ENCODE measurements around the gene GALR3.

Gene GALR3

DNA sequence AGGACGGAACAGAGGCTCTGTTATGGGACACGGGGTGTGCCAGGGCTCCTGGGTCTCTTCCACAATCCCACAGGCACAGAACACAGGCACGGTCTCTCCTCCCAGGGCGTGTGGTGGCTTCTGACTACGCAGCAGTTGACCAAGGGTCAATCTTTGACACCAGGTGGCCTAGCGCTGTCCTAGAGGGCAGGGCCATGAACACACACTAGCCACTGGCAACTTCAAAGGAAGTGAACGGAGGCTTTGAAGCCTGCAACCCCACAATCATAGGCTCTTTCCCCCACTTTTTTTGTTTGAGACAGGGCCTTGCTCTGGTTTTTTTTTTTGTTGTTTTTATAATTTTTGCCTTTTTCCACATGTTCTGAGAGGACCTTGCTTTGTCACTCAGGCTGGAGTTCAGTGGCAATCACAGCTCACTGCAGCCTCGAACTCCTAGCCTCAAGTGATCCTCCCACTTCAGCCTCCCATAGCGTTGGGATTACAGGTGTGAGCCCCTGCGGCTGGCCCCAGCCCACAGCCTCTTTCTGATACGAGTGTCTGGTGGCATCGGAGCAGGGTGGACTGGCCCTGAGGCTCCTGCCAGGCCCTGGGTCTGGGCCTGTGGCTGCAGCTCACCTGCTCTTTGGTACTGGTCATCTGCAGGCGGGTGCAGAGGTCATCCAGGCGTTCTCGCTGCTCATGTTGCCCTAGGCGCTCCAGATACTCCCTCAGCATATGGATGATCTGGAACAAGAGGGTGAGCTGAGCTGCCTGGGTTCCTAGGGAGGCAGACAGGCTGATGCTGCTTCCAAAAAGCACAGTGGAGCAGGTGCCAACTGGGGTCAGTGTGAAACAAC lies 9.1 kb downstream of the GALR3 start:
- TF ChIP-seq, protein P1, sequence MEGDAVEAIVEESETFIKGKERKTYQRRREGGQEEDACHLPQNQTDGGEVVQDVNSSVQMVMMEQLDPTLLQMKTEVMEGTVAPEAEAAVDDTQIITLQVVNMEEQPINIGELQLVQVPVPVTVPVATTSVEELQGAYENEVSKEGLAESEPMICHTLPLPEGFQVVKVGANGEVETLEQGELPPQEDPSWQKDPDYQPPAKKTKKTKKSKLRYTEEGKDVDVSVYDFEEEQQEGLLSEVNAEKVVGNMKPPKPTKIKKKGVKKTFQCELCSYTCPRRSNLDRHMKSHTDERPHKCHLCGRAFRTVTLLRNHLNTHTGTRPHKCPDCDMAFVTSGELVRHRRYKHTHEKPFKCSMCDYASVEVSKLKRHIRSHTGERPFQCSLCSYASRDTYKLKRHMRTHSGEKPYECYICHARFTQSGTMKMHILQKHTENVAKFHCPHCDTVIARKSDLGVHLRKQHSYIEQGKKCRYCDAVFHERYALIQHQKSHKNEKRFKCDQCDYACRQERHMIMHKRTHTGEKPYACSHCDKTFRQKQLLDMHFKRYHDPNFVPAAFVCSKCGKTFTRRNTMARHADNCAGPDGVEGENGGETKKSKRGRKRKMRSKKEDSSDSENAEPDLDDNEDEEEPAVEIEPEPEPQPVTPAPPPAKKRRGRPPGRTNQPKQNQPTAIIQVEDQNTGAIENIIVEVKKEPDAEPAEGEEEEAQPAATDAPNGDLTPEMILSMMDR (conservative IDR thresholded peaks at IDR 0.05; ENCODE audit: low read length) = no peak
- no peak for TF ChIP-seq EZH2phosphoT487 (IDR thresholded peaks at IDR 0.05; ENCODE audit: borderline replicate concordance)
- Histone ChIP-seq H3F3A (ENCODE audit: low read depth) (no peaks in the 10 kb centered on the region), H3K9me3 (ENCODE audit: insufficient read depth, low read depth, low read length) (no peaks in the 10 kb centered on the region), H4K20me1 (ENCODE audit: insufficient read depth, low read length, poor library complexity, severe bottlenecking) (no peaks in the 10 kb centered on the region), H2AFZ (ENCODE audit: low read length) (no peak overlapping the region), H3K4me2 (ENCODE audit: low read depth, low read length, poor library complexity, severe bottlenecking) (no peak overlapping the region), H3K36me3 (ENCODE audit: insufficient read depth, low read length) (peaks cover 48% of the 10 kb centered on the region; the same call in 1 of the 2 replicates), H3K27me3 (ENCODE audit: insufficient read depth, low read length, poor library complexity, severe bottlenecking) (no peaks in the 10 kb centered on the region), H3K79me2 (ENCODE audit: insufficient read depth, low read length) (no peaks in the 10 kb centered on the region), H3K4me3 (ENCODE audit: low read length, poor library complexity, severe bottlenecking) (no peak overlapping the region), H3K4me1 (ENCODE audit: insufficient read depth, low read length, poor library complexity, severe bottlenecking) (no peaks in the 10 kb centered on the region), H3K9me2 (replicated peaks; ENCODE audit: low read depth, low read length) (no peaks in the 10 kb centered on the region), H3K9ac (ENCODE audit: low read depth, low read length, poor library complexity, severe bottlenecking) (no peak overlapping the region)

GRCh38 chr22:37842015-37842793 lies 19.0 kb downstream of the GALR3 start:
- H3K9me3 ChIP-seq (ENCODE audit: insufficient read depth, low read depth, low read length) = no peaks in the 10 kb centered on the region
- peak overlapping the region; percentile 95 for H3K4me3 ChIP-seq (ENCODE audit: low read length, poor library complexity, severe bottlenecking)
- H3K79me2 ChIP-seq (ENCODE audit: insufficient read depth, low read length) = peaks cover 27% of the 10 kb centered on the region
- H3K9me2 ChIP-seq (replicated peaks; ENCODE audit: low read depth, low read length) = no peaks in the 10 kb centered on the region
- H3K9ac ChIP-seq (ENCODE audit: low read depth, low read length, poor library complexity, severe bottlenecking) = no peak overlapping the region
- H3K27me3 ChIP-seq (ENCODE audit: insufficient read depth, low read length, poor library complexity, severe bottlenecking) = no peaks in the 10 kb centered on the region
- no peak for TF ChIP-seq EZH2phosphoT487 (IDR thresholded peaks at IDR 0.05; ENCODE audit: borderline replicate concordance)
- TF ChIP-seq, protein P1 (conservative IDR thresholded peaks at IDR 0.05; ENCODE audit: low read length) = no peak
- H2AFZ ChIP-seq (ENCODE audit: low read length) = no peak overlapping the region
- H3K4me2 ChIP-seq (ENCODE audit: low read depth, low read length, poor library complexity, severe bottlenecking) = peak overlapping the region; percentile 78
- peaks cover 11% of the 10 kb centered on the region; the same call in 1 of the 2 replicates for H3K36me3 ChIP-seq (ENCODE audit: insufficient read depth, low read length)
- H4K20me1 ChIP-seq (ENCODE audit: insufficient read depth, low read length, poor library complexity, severe bottlenecking) = peaks cover 12% of the 10 kb centered on the region
- H3F3A ChIP-seq (ENCODE audit: low read depth) = peaks cover 6% of the 10 kb centered on the region
- H3K4me1 ChIP-seq (ENCODE audit: insufficient read depth, low read length, poor library complexity, severe bottlenecking) = peaks cover 11% of the 10 kb centered on the region

GRCh38 chr22:37843741-37844089 lies 20.5 kb downstream of the GALR3 start:
- H3K9me2 ChIP-seq (replicated peaks; ENCODE audit: low read depth, low read length) = no peaks in the 10 kb centered on the region
- H3K4me1 ChIP-seq (ENCODE audit: insufficient read depth, low read length, poor library complexity, severe bottlenecking) = peaks cover 21% of the 10 kb centered on the region
- H3K27me3 ChIP-seq (ENCODE audit: insufficient read depth, low read length, poor library complexity, severe bottlenecking) = no peaks in the 10 kb centered on the region
- peak overlapping the region; percentile 78 for H3K9ac ChIP-seq (ENCODE audit: low read depth, low read length, poor library complexity, severe bottlenecking)
- H3K9me3 ChIP-seq (ENCODE audit: insufficient read depth, low read depth, low read length) = no peaks in the 10 kb centered on the region
- H3K4me2 ChIP-seq (ENCODE audit: low read depth, low read length, poor library complexity, severe bottlenecking) = peak overlapping the region; percentile 78
- H2AFZ ChIP-seq (ENCODE audit: low read length) = peak overlapping the region; percentile 85
- H3K4me3 ChIP-seq (ENCODE audit: low read length, poor library complexity, severe bottlenecking) = peak overlapping the region; percentile 95
- H3F3A ChIP-seq (ENCODE audit: low read depth) = peaks cover 6% of the 10 kb centered on the region
- peaks cover 40% of the 10 kb centered on the region for H3K79me2 ChIP-seq (ENCODE audit: insufficient read depth, low read length)
- no peak for TF ChIP-seq EZH2phosphoT487 (IDR thresholded peaks at IDR 0.05; ENCODE audit: borderline replicate concordance)
- H4K20me1 ChIP-seq (ENCODE audit: insufficient read depth, low read length, poor library complexity, severe bottlenecking) = peaks cover 15% of the 10 kb centered on the region
- H3K36me3 ChIP-seq (ENCODE audit: insufficient read depth, low read length) = peaks cover 5% of the 10 kb centered on the region; the same call in 1 of the 2 replicates
